ENCODE measurements around the gene SIK3. TPM values are rescaled to one million over a fixed set of nuclear protein-coding genes. Genes with fewer than 3 reads are reported as not detected.
A peak's percentile ranks its signal among the peaks of the same experiment; 100 is the strongest.

SIK3 gene
- total RNA-seq, 2 experiments from 2014 or later = 81.4 to 86.1 TPM

DNA sequence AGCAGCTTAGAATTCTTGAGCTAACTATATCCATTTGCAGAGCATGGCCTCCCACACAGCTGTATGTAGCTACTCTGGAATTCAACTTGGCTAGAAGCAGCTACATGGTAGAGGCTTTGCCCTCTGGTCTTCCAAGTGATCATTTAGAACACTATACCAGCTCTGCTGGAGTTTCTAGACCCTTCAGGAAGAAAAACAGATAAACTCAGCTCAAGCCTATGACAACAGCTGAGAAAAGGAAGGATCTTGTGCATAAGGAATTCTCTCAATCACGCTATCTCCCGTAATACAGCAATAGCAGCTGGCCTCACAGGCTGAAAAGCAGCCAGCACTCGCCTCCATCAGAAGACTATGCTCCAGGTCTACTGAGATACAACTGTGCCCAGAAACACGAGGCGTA, 210.2 kb downstream of the SIK3 start:
- Mint-ChIP-seq H3K4me1 (ENCODE audit: low read depth) (peaks cover 24% of the 10 kb centered on the region), H3K27me3 (no peaks in the 10 kb centered on the region), H3K27ac (peak overlapping the region; percentile 24), H3K9me3 (no peaks in the 10 kb centered on the region), H3K4me3 (no peak overlapping the region), H3K36me3 (ENCODE audit: low read depth) (peaks cover 28% of the 10 kb centered on the region)
- POLR2A ChIA-PET = interaction anchor here (0.9 to 2.1 kb wide), 3 partner anchors 35 to 210 kb away, joined by 3 to 7 read pairs (median 5); partner anchors contain the start of gene SIK3
- CTCF ChIA-PET = interaction anchor here (1.6 kb wide), 1 partner anchor 218 kb away, joined by 7 read pairs; no protein-coding TSS in a partner anchor
- Histone ChIP-seq H3K4me3 (ENCODE audit: low read length) (no peak overlapping the region), H3K27me3 (ENCODE audit: control insufficient read depth in 1 of 2, insufficient read depth in 2 of 2, low read length in 2 of 2) (no peaks in the 10 kb centered on the region), H3K27ac (ENCODE audit: low read depth in 1 of 2, low read length in 2 of 2) (no peak overlapping the region), H3K36me3 (ENCODE audit: insufficient read depth, low read length) (peaks cover 4% of the 10 kb centered on the region), H3K4me1 (ENCODE audit: insufficient read depth, low read length) (peaks cover 11% of the 10 kb centered on the region), H3K9me3 (ENCODE audit: control insufficient read depth in 1 of 2, insufficient read depth in 1 of 2, low read length in 2 of 2) (no peaks in the 10 kb centered on the region)
- DNase-seq = no peak
- TF ChIP-seq, protein P1, sequence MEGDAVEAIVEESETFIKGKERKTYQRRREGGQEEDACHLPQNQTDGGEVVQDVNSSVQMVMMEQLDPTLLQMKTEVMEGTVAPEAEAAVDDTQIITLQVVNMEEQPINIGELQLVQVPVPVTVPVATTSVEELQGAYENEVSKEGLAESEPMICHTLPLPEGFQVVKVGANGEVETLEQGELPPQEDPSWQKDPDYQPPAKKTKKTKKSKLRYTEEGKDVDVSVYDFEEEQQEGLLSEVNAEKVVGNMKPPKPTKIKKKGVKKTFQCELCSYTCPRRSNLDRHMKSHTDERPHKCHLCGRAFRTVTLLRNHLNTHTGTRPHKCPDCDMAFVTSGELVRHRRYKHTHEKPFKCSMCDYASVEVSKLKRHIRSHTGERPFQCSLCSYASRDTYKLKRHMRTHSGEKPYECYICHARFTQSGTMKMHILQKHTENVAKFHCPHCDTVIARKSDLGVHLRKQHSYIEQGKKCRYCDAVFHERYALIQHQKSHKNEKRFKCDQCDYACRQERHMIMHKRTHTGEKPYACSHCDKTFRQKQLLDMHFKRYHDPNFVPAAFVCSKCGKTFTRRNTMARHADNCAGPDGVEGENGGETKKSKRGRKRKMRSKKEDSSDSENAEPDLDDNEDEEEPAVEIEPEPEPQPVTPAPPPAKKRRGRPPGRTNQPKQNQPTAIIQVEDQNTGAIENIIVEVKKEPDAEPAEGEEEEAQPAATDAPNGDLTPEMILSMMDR (IDR thresholded peaks at IDR 0.05) = no peak
- no peak for ATAC-seq (ENCODE audit: poor library complexity)
- intact Hi-C loops (cut with DNase I, micrococcal nuclease) = no loop called here

DNA sequence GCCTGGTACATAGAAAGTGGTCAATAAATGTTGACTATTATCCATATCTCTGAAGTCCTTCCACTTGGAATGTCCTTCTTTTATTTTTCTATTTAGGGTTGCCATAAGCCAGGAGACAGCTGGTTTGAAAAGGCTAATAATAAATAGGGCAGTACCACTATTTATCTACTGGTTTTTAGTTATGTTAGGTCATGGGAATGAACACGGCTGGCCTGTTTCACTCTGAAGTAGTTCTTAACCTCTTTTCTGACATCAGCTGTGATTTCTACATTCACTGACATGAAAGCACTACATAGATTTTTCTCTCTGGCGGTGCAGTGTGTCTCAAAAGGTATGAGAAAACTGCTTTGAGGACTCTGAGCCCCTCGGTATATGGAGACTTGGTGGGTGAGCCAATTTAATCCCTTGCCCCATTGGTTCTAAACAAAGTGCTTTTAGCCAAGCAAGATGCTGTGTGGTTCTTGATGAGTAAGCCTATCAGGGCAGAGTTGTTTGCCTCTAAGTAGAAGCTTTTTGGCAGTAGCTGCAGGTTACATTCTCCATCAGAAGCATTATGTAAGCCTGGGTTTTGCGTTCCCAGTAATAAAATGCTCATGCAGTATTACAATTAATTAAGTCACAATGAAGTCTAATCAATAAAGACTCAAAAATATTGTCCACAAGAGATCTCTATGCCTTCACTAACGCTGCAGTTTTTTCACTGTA, 212.1 kb downstream of the SIK3 start:
- Histone ChIP-seq H3K9me3 (ENCODE audit: control insufficient read depth in 1 of 2, insufficient read depth in 1 of 2, low read length in 2 of 2) (no peaks in the 10 kb centered on the region), H3K36me3 (ENCODE audit: insufficient read depth, low read length) (no peaks in the 10 kb centered on the region), H3K27ac (ENCODE audit: low read depth in 1 of 2, low read length in 2 of 2) (no peak overlapping the region), H3K27me3 (ENCODE audit: control insufficient read depth in 1 of 2, insufficient read depth in 2 of 2, low read length in 2 of 2) (no peaks in the 10 kb centered on the region), H3K4me3 (ENCODE audit: low read length) (no peak overlapping the region), H3K4me1 (ENCODE audit: insufficient read depth, low read length) (peaks cover 11% of the 10 kb centered on the region)
- TF ChIP-seq, protein P1 (IDR thresholded peaks at IDR 0.05) = no peak
- Mint-ChIP-seq H3K4me3 (no peak overlapping the region), H3K4me1 (ENCODE audit: low read depth) (peaks cover 28% of the 10 kb centered on the region), H3K36me3 (ENCODE audit: low read depth) (peaks cover 24% of the 10 kb centered on the region), H3K27ac (no peak overlapping the region), H3K9me3 (no peaks in the 10 kb centered on the region), H3K27me3 (no peaks in the 10 kb centered on the region)
- CTCF ChIA-PET = interaction anchor here (1.5 kb wide), 1 partner anchor 8 kb away, joined by 4 read pairs; no protein-coding TSS in a partner anchor
- DNase-seq (no peak), ATAC-seq (ENCODE audit: poor library complexity) (no peak)
- intact Hi-C loops (cut with DNase I, micrococcal nuclease) = no loop called here
- POLR2A ChIA-PET = no interaction called here

DNA sequence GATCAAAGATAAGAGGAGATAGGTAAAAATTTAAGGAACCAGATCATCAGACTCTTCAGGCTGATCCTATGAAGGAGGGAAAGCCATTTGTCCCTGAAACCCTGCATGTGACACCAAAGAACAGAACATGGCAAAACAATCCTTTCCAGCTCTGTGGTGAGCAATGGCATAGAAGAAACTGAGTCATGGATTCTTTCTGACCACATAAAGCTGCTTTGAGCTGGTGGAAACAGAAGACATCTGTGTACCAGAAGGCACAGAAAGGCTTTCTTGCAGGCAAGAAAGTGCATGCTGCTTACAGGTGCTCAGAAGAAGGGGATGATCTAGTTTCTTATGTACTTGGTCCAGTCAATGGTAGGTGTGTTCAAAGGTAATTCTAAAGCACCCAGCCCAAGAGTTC, 215.8 kb downstream of the SIK3 start:
- Histone ChIP-seq H3K36me3 (ENCODE audit: insufficient read depth, low read length) (no peaks in the 10 kb centered on the region), H3K27me3 (ENCODE audit: control insufficient read depth in 1 of 2, insufficient read depth in 2 of 2, low read length in 2 of 2) (no peaks in the 10 kb centered on the region), H3K9me3 (ENCODE audit: control insufficient read depth in 1 of 2, insufficient read depth in 1 of 2, low read length in 2 of 2) (no peaks in the 10 kb centered on the region), H3K4me3 (ENCODE audit: low read length) (no peak overlapping the region), H3K4me1 (ENCODE audit: insufficient read depth, low read length) (no peaks in the 10 kb centered on the region), H3K27ac (ENCODE audit: low read depth in 1 of 2, low read length in 2 of 2) (no peak overlapping the region)
- ChIA-PET POLR2A (interaction anchor here (2.1 kb wide), 1 partner anchor 216 kb away, joined by 8 read pairs; no protein-coding TSS in a partner anchor), CTCF (no interaction called here)
- ATAC-seq (ENCODE audit: poor library complexity) (no peak), DNase-seq (no peak)
- no peak overlapping the region for H3K27ac Mint-ChIP-seq
- no peaks in the 10 kb centered on the region for H3K27me3 Mint-ChIP-seq
- TF ChIP-seq, protein P1 (IDR thresholded peaks at IDR 0.05) = no peak
- no peaks in the 10 kb centered on the region for H3K9me3 Mint-ChIP-seq
- peaks cover 15% of the 10 kb centered on the region for H3K4me1 Mint-ChIP-seq (ENCODE audit: low read depth)
- no peak overlapping the region for H3K4me3 Mint-ChIP-seq
- intact Hi-C loops (cut with DNase I, micrococcal nuclease) = loop anchor here in 1 of 2 experiments (1.0 to 5.0 kb wide), 2 partner anchors 224 to 345 kb away; no protein-coding TSS in a partner anchor
- H3K36me3 Mint-ChIP-seq (ENCODE audit: low read depth) = peaks cover 26% of the 10 kb centered on the region

Data from CD4-positive, alpha-beta T cell (primary cell).